ENCODE measurements around the gene MAN1A1. TPM values are rescaled to one million over a fixed set of nuclear protein-coding genes. Genes with fewer than 3 reads are reported as not detected.
A peak's percentile ranks its signal among the peaks of the same experiment; 100 is the strongest.

MAN1A1 gene
- total RNA-seq, 1 donor from 2014 or later: 116 TPM

GRCh38 chr6:119240257-119241110, 109.1 kb downstream of the MAN1A1 start:
- peak; percentile 75 for ATAC-seq
- DNase-seq (ENCODE audit: low spot score): no peak

GRCh38 chr6:119237177-119237715, 112.3 kb downstream of the MAN1A1 start:
- no peak for DNase-seq (ENCODE audit: low spot score)
- no peak for ATAC-seq

- ATAC-seq (no peak), DNase-seq (ENCODE audit: low spot score) (no peak)
Measured at GRCh38 chr6:119234941-119235340, 114.6 kb downstream of the MAN1A1 start.

- ATAC-seq (no peak), DNase-seq (ENCODE audit: low spot score) (no peak)
Measured at GRCh38 chr6:119234457-119234856, 115.1 kb downstream of the MAN1A1 start.

GRCh38 chr6:119233312-119233984, 116.1 kb downstream of the MAN1A1 start:
- ATAC-seq (no peak), DNase-seq (ENCODE audit: low spot score) (no peak)

GRCh38 chr6:119231394-119231793, 118.2 kb downstream of the MAN1A1 start:
- DNase-seq (ENCODE audit: low spot score) (no peak), ATAC-seq (no peak)

- DNase-seq (ENCODE audit: low spot score) (no peak), ATAC-seq (no peak)
Measured at GRCh38 chr6:119230160-119230559, 119.4 kb downstream of the MAN1A1 start.

- DNase-seq (ENCODE audit: low spot score): no peak
- ATAC-seq: no peak
Measured at GRCh38 chr6:119227377-119227776, 122.2 kb downstream of the MAN1A1 start.

GRCh38 chr6:119226089-119226488, 123.5 kb downstream of the MAN1A1 start:
- no peak for ATAC-seq
- DNase-seq (ENCODE audit: low spot score): no peak

GRCh38 chr6:119224095-119224701, 125.4 kb downstream of the MAN1A1 start:
- ATAC-seq (no peak), DNase-seq (ENCODE audit: low spot score) (no peak)

GRCh38 chr6:119220452-119220851, 129.1 kb downstream of the MAN1A1 start:
- no peak for DNase-seq (ENCODE audit: low spot score)
- ATAC-seq: no peak

- no peak for ATAC-seq
- no peak for DNase-seq (ENCODE audit: low spot score)
Measured at GRCh38 chr6:119218548-119218947, 131.0 kb downstream of the MAN1A1 start.

- no peak for DNase-seq (ENCODE audit: low spot score)
- ATAC-seq: peak; percentile 70
Measured at GRCh38 chr6:119215885-119216590, 133.5 kb downstream of the MAN1A1 start.

GRCh38 chr6:119215309-119215708, 134.3 kb downstream of the MAN1A1 start:
- DNase-seq (ENCODE audit: low spot score): no peak

GRCh38 chr6:119210596-119210995, 139.0 kb downstream of the MAN1A1 start:
- ATAC-seq: no peak
- no peak for DNase-seq (ENCODE audit: low spot score)

More at GRCh38 chr6:119215309-119215708, 134.3 kb downstream of the MAN1A1 start:
- peak; percentile 94 for ATAC-seq

- ATAC-seq: peak; percentile 94
Measured at GRCh38 chr6:119209452-119210205, 139.9 kb downstream of the MAN1A1 start.

GRCh38 chr6:119207971-119208725, 141.4 kb downstream of the MAN1A1 start:
- no peak for ATAC-seq
- no peak for DNase-seq (ENCODE audit: low spot score)

More at GRCh38 chr6:119209452-119210205, 139.9 kb downstream of the MAN1A1 start:
- DNase-seq (ENCODE audit: low spot score): no peak

- DNase-seq (ENCODE audit: low spot score): no peak
- ATAC-seq: no peak
Measured at GRCh38 chr6:119207327-119207726, 142.2 kb downstream of the MAN1A1 start.

GRCh38 chr6:119205911-119206618, 143.5 kb downstream of the MAN1A1 start:
- DNase-seq (ENCODE audit: low spot score): no peak
- no peak for ATAC-seq
